Heart left ventricle (tissue), 13 donors: ENCODE data around the gene SPA17.

Source experiments
- POLR2A ChIP-seq, 2 donors: fragments of 450-650 bp; IDR thresholded peaks; one replicate each; pipeline ENCODE4 v1.6.1; 2017; ENCODE audit warnings: antibody characterized with exemption in 2 of 2, mild to moderate bottlenecking in 2 of 2, moderate library complexity in 2 of 2
- TF ChIP-seq, protein P1 (sequence below), 12 donors: fragments of 200-600 bp; sonication (generic) in 4 of 12; IDR thresholded peaks; one replicate each; pipeline versions ENCODE4 v1.5.0 to v1.8.0; 2018 to 2022; ENCODE audit warnings: antibody characterized with exemption in 12 of 12, mild to moderate bottlenecking in 5 of 12
- donor health status: ischemic (EF 13 %, LVEDD 7.1; RV severe dilation, severe dysfunction).
- donor health status: DM: no; HTN: yes; CAD: no.
- donor health status: DM: no; HTN: no; CAD: no.
- donor health status: ischemic (EF 25% LVEDD 6.9; RV normal size, moderate dysfunction).
- donor health status: ischemic (EF 25% LVEDD 5.7; RV mildly dilated, moderate dysfunction).
- donor health status: ischemic (EF 35%, LVEDD 5.7; RV mildly dilated, moderate dysfunction).
- donor health status: nonischemic (EF 11% LVEDD 7.7; RV severe dilation, severe dysfunction).
- donor health status: DM: yes; HTN: yes; CAD: no.
- donor health status: PGD.
- donor health status: ischemic (EF 29% LVEDD 5.4; RV normal size, mild dysfunction).
- donor health status: nonischemic (EF 23%, LVEDD 6.1; RV moderate dilation, normal function).

GRCh38 chr11:124724979-124725718, 51.4 kb downstream of the SPA17 start:
- TF ChIP-seq, protein P1, sequence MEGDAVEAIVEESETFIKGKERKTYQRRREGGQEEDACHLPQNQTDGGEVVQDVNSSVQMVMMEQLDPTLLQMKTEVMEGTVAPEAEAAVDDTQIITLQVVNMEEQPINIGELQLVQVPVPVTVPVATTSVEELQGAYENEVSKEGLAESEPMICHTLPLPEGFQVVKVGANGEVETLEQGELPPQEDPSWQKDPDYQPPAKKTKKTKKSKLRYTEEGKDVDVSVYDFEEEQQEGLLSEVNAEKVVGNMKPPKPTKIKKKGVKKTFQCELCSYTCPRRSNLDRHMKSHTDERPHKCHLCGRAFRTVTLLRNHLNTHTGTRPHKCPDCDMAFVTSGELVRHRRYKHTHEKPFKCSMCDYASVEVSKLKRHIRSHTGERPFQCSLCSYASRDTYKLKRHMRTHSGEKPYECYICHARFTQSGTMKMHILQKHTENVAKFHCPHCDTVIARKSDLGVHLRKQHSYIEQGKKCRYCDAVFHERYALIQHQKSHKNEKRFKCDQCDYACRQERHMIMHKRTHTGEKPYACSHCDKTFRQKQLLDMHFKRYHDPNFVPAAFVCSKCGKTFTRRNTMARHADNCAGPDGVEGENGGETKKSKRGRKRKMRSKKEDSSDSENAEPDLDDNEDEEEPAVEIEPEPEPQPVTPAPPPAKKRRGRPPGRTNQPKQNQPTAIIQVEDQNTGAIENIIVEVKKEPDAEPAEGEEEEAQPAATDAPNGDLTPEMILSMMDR (IDR thresholded peaks at IDR 0.05): no peak
- no peak for TF ChIP-seq POLR2A (IDR thresholded peaks at IDR 0.05)
